HG03108 (cell line): ENCODE results near the gene ERCC4.
A peak's percentile ranks its signal among the peaks of the same experiment; 100 is the strongest.

Experiments used
- ATAC-seq: cut with Tn5 transposase; IDR thresholded peaks from one replicate; pipeline ENCODE4 v1.9.1; 2021; ENCODE audit warnings: moderate library complexity; ENCODE audit not compliant: unreplicated experiment

The ERCC4 gene

GRCh38 chr16:13988038-13988437 is 68.1 kb downstream of the ERCC4 start:
- no peak for ATAC-seq

- no peak for ATAC-seq
These were observed 72.4 kb downstream of the ERCC4 start for GRCh38 chr16:13992322-13992721.

- no peak for ATAC-seq
These were observed 73.0 kb downstream of the ERCC4 start for GRCh38 chr16:13992976-13993375.

GRCh38 chr16:13994239-13995106 is 74.5 kb downstream of the ERCC4 start:
- no peak for ATAC-seq

- ATAC-seq: no peak
These were observed 75.2 kb downstream of the ERCC4 start for GRCh38 chr16:13995194-13995593.

GRCh38 chr16:13996778-13997288 is 76.9 kb downstream of the ERCC4 start:
- ATAC-seq: no peak

DNA sequence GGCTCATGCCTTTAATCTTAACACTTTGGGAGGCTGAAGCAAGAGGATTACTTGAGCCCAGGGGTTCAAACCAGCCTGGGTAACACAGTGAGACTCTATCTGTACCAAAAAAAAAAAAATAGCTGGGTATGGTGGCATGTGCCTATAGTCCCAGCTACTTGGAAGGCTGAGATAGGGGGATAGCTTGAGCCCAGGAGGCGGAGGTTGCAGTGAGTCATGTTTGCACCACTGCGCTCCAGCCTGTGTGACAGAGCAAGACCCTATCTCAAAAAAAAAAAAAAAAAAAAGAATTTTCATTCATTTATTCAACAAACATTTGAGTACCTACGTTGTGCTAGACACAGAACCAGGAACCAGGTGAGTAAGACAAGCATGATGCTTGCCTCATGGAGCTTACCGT is 77.6 kb downstream of the ERCC4 start:
- no peak for ATAC-seq

DNA sequence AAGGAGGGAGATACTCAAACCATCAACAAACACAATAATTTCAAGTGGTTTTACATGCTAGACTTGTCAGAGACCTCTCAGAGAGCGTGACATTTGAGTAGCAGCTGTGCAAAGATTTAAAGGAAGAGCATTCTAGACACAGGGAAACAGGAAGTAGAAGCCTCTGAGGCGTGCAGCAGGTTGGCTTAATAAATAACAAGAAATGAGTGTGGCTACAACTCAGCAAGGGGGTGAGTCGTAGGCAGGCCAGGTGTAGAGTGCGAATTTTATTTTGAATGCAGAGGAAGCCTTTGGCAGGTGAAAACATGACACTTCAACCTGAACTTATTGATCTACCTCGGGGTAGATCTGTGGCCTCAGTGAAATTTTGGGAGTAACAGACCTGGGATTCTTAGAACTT is 78.0 kb downstream of the ERCC4 start:
- ATAC-seq: peak; percentile 81

DNA sequence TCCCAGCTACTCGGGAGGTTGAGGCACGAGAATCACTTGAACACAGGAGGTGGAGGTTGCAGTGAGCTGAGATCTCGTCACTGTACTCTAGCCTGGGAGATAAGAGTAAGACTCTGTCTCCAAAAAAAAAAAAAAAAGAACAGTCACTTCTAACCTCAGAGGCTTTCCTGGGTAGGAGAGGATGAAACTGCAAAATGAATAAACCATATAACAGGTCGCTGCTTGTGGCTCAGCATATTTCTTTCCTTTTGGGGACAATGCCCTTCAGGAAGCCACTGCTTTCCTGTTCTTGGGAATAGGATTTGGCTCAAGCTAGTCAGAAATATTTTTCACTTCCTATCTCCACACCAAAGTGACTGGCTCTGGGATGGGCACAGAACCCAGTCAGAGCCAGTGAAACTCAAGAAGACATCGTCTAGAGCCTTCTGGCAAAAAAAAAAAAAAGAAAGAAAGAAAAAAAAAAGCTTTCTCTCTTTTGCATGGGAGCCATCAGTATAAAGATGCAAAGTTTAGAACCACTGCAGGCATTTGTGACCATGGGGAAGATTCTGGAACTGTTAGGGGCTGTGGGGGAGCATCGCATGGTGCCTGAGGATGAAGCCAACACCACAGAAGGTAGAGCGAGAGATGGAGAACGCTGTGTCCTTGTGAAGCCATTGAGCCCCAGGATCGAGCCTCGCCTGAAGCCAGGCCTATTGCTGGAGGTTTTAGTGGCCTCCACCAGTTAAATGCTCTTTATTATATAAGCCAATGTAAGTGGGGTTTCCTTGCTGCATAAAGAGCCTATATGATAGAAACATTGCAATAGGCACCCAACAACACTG is 79.3 kb downstream of the ERCC4 start:
- ATAC-seq: no peak

- no peak for ATAC-seq
These were observed 80.0 kb downstream of the ERCC4 start for GRCh38 chr16:13999895-14000425.

- no peak for ATAC-seq
These were observed 81.6 kb downstream of the ERCC4 start for GRCh38 chr16:14001521-14001920.
